ENCODE data around the gene SPIN1. TPM values are rescaled to one million over a fixed set of nuclear protein-coding genes. Genes with fewer than 3 reads are reported as not detected.

The SPIN1 gene
- total and polyA plus RNA-seq, 2 of the 8 experiments (the other 6 are each of a cell fraction or from before 2014, with no cell fraction given) = 69.9 to 139 TPM

DNA sequence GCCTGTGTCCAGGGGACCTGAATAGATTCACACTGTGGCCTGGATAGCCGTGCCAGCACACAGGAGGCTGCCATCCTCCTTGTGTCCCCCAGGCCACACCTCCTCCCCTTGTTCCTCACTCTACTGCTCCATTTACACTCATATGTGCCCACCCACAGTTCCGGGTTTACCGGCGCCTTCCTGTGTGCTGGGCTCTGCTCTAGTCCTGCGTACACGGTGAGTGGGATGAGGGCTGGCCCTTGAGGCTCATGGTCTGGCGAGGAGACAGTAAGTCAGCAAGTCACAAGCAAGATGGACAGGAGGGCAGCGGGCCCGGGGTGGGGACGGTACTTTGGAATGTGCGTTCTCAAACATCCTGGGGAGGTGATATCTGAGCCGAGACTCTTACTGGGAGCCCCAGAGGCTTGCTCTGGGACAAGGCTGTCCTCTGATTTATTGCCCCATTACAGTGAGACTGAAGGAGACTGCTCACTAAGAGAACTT is 114.3 kb downstream of the SPIN1 start (continued):
- TF ChIP-seq SIX5 (IDR thresholded peaks at IDR 0.05; ENCODE audit: low read depth, low read length) (no peak), RBBP5 (IDR thresholded peaks at IDR 0.05; ENCODE audit: borderline replicate concordance, low read depth, low read length) (no peak)
- TF ChIP-seq, protein P1, sequence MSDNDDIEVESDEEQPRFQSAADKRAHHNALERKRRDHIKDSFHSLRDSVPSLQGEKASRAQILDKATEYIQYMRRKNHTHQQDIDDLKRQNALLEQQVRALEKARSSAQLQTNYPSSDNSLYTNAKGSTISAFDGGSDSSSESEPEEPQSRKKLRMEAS (IDR thresholded peaks at IDR 0.05) = no peak
